ENCODE data around the gene PRKCE. TPM values are rescaled to one million over a fixed set of nuclear protein-coding genes. Genes with fewer than 3 reads are reported as not detected.

The PRKCE gene
- total RNA-seq, 2 experiments from 2014 or later, result 24.9 to 26.2 TPM

DNA sequence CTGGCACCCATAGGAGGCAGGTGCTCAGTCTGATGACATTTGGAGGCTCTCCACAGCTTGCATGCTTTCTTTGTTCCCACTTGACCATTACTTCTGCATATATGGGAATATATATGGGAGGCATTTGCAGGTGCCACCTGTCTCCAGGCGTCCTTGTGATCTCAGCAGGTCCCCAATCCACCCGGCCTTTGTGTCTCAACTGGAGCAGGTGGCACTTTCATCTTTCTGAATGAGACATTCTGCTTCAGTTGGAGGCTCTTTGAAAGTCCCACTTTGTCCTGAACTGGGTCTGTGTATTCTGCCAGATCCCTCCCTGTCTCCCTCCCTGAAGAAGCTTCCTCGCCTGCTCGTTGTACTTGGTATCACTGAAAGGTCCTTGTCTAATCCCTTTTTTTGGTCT, 327.6 kb downstream of the PRKCE start:
- no peaks in the 10 kb centered on the region for H3K4me1 Mint-ChIP-seq (ENCODE audit: low read depth)
- no peak overlapping the region for H3K4me3 Mint-ChIP-seq
- intact Hi-C loops (cut with DNase I, micrococcal nuclease), result no loop called here
- no peak overlapping the region for H3K27ac ChIP-seq (ENCODE audit: low read depth in 1 of 2, low read length in 2 of 2)
- POLR2A ChIA-PET, result no interaction called here
- no peak overlapping the region for H3K27ac Mint-ChIP-seq
- no peak overlapping the region for H3K4me3 ChIP-seq (ENCODE audit: low read length)
- H3K36me3 ChIP-seq (ENCODE audit: insufficient read depth, low read length), result no peaks in the 10 kb centered on the region
- ATAC-seq (ENCODE audit: poor library complexity) (no peak), DNase-seq (no peak)
- CTCF ChIA-PET, result no interaction called here
- H3K27me3 Mint-ChIP-seq, result no peaks in the 10 kb centered on the region
- no peaks in the 10 kb centered on the region for H3K9me3 ChIP-seq (ENCODE audit: control insufficient read depth in 1 of 2, insufficient read depth in 1 of 2, low read length in 2 of 2)
- H3K9me3 Mint-ChIP-seq, result no peaks in the 10 kb centered on the region
- H3K27me3 ChIP-seq (ENCODE audit: control insufficient read depth in 1 of 2, insufficient read depth in 2 of 2, low read length in 2 of 2), result no peaks in the 10 kb centered on the region
- H3K4me1 ChIP-seq (ENCODE audit: insufficient read depth, low read length), result no peaks in the 10 kb centered on the region
- TF ChIP-seq, protein P1, sequence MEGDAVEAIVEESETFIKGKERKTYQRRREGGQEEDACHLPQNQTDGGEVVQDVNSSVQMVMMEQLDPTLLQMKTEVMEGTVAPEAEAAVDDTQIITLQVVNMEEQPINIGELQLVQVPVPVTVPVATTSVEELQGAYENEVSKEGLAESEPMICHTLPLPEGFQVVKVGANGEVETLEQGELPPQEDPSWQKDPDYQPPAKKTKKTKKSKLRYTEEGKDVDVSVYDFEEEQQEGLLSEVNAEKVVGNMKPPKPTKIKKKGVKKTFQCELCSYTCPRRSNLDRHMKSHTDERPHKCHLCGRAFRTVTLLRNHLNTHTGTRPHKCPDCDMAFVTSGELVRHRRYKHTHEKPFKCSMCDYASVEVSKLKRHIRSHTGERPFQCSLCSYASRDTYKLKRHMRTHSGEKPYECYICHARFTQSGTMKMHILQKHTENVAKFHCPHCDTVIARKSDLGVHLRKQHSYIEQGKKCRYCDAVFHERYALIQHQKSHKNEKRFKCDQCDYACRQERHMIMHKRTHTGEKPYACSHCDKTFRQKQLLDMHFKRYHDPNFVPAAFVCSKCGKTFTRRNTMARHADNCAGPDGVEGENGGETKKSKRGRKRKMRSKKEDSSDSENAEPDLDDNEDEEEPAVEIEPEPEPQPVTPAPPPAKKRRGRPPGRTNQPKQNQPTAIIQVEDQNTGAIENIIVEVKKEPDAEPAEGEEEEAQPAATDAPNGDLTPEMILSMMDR (IDR thresholded peaks at IDR 0.05), result no peak
- peaks cover 19% of the 10 kb centered on the region for H3K36me3 Mint-ChIP-seq (ENCODE audit: low read depth)

DNA sequence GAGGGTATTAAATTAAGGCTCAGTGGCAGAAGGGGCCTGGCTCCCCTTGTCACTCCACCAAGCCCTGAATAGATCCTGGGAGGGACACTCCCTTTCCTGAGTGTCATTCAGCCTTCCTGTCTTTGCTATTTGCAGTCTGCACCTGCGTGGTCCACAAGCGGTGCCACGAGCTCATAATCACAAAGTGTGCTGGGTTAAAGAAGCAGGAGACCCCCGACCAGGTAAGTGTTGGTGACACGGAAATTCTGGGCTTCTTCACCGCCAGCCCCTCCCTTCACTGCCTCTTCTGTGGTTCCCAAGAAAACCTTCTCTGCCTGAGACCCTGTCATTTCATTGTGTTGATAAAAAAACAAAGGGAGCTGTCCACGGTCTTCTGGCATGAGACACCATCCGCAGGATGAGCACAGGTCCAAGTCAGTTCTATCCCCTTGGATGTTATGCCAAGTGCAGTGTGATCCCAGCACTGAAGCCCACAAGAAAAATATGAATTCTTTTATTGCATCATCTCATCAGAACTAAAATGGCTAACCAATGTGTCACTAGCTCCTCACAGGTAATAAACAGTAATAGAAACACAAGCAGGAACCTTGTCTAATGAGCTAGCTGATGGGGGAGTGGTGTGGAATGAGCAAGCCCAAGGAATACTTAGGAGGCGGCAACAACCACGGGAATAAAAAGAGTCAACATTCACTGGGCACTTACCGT, 328.8 kb downstream of the PRKCE start:
- Histone ChIP-seq H3K4me1 (ENCODE audit: insufficient read depth, low read length) (no peaks in the 10 kb centered on the region), H3K9me3 (ENCODE audit: control insufficient read depth in 1 of 2, insufficient read depth in 1 of 2, low read length in 2 of 2) (no peaks in the 10 kb centered on the region), H3K4me3 (ENCODE audit: low read length) (no peak overlapping the region), H3K27ac (ENCODE audit: low read depth in 1 of 2, low read length in 2 of 2) (no peak overlapping the region), H3K36me3 (ENCODE audit: insufficient read depth, low read length) (peaks cover 2% of the 10 kb centered on the region), H3K27me3 (ENCODE audit: control insufficient read depth in 1 of 2, insufficient read depth in 2 of 2, low read length in 2 of 2) (no peaks in the 10 kb centered on the region)
- ATAC-seq (ENCODE audit: poor library complexity), result no peak
- no peak for DNase-seq
- TF ChIP-seq, protein P1 (IDR thresholded peaks at IDR 0.05), result no peak
- Mint-ChIP-seq H3K27ac (no peak overlapping the region), H3K4me1 (ENCODE audit: low read depth) (no peaks in the 10 kb centered on the region), H3K4me3 (no peak overlapping the region), H3K36me3 (ENCODE audit: low read depth) (peaks cover 19% of the 10 kb centered on the region), H3K27me3 (no peaks in the 10 kb centered on the region), H3K9me3 (no peaks in the 10 kb centered on the region)
- intact Hi-C loops (cut with DNase I, micrococcal nuclease), result no loop called here
- ChIA-PET CTCF (no interaction called here), POLR2A (no interaction called here)

DNA sequence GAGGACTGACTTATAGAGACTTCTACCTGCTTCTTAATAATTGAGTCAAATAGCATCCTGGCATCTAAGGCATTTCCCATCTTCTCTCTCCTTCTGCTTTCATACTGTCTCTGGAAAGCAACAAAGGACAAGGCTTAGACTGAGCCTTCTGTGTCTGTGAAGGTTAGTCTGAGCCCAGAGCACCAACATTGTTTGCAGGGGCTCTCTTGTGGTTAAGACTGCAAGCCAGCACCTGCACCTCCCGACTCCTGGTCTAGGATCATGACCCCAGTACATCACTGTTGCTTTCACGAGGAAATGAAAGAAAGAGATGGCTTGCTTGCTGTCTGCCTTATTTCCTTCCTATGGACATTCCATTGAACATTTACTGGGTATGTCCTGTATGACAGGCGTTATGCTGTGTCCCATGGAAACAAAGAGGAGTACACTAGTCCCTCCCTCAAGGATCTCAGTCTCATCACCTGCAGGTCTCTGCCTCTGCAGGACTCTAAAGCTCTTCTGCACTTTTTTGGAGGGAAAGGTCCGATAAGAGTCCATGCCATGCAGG, 330.0 kb downstream of the PRKCE start:
- TF ChIP-seq, protein P1 (IDR thresholded peaks at IDR 0.05), result no peak
- ATAC-seq (ENCODE audit: poor library complexity), result no peak
- Histone ChIP-seq H3K4me1 (ENCODE audit: insufficient read depth, low read length) (no peaks in the 10 kb centered on the region), H3K36me3 (ENCODE audit: insufficient read depth, low read length) (peaks cover 2% of the 10 kb centered on the region), H3K27ac (ENCODE audit: low read depth in 1 of 2, low read length in 2 of 2) (no peak overlapping the region), H3K27me3 (ENCODE audit: control insufficient read depth in 1 of 2, insufficient read depth in 2 of 2, low read length in 2 of 2) (no peaks in the 10 kb centered on the region), H3K4me3 (ENCODE audit: low read length) (no peak overlapping the region), H3K9me3 (ENCODE audit: control insufficient read depth in 1 of 2, insufficient read depth in 1 of 2, low read length in 2 of 2) (no peaks in the 10 kb centered on the region)
- Mint-ChIP-seq H3K36me3 (ENCODE audit: low read depth) (peaks cover 19% of the 10 kb centered on the region), H3K9me3 (no peaks in the 10 kb centered on the region), H3K4me1 (ENCODE audit: low read depth) (no peaks in the 10 kb centered on the region), H3K4me3 (no peak overlapping the region), H3K27me3 (no peaks in the 10 kb centered on the region), H3K27ac (no peak overlapping the region)
- intact Hi-C loops (cut with DNase I, micrococcal nuclease), result no loop called here
- DNase-seq, result no peak
- POLR2A ChIA-PET, result no interaction called here
- CTCF ChIA-PET, result no interaction called here
